Choroid plexus epithelial cell (primary cell): Measurements from ENCODE around the gene SPIRE2.
"Not testable (repeated sequence)": the region's sequence is repeated elsewhere in the genome, so short reads cannot be mapped to it uniquely, and the experiment has no call there.

Source experiments
- DNase-seq: peaks from one replicate; pipeline ENCODE4 v3.0.0-alpha.2; 2010; ENCODE audit warnings: low read depth
- H3K4me3 ChIP-seq: 2 replicates; pipeline ENCODE4 v1.5.1; 2011; ENCODE audit warnings: low read depth, mild to moderate bottlenecking, control low read depth, low read length, moderate library complexity
- TF ChIP-seq, protein P1 (sequence below): conservative IDR thresholded peaks from 2 replicates; pipeline ENCODE4 v1.5.1; 2011; ENCODE audit warnings: low read depth, mild to moderate bottlenecking, control low read depth, inconsistent platforms, low read length, moderate library complexity

SPIRE2 gene

DNA sequence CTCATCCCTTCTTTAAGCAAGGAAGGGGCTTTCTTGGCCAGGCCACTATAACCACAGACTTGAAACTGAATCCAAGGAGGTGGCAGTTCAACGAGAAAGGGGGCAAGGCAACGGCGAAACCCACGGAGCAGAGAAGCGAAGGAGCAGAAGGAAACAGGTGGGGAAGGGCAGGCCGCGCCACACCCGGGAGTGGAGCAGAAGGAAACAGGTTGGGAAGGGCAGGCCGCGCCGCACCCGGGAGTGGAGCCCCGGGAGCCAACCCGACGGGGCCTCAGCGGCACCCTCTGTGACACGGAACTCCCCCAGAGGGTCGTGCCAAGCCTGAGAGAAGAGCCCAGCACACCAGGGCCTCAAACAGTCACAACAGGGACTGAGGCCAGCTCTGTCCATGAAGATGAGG is 32.2 kb upstream of the SPIRE2 start:
- TF ChIP-seq, protein P1, sequence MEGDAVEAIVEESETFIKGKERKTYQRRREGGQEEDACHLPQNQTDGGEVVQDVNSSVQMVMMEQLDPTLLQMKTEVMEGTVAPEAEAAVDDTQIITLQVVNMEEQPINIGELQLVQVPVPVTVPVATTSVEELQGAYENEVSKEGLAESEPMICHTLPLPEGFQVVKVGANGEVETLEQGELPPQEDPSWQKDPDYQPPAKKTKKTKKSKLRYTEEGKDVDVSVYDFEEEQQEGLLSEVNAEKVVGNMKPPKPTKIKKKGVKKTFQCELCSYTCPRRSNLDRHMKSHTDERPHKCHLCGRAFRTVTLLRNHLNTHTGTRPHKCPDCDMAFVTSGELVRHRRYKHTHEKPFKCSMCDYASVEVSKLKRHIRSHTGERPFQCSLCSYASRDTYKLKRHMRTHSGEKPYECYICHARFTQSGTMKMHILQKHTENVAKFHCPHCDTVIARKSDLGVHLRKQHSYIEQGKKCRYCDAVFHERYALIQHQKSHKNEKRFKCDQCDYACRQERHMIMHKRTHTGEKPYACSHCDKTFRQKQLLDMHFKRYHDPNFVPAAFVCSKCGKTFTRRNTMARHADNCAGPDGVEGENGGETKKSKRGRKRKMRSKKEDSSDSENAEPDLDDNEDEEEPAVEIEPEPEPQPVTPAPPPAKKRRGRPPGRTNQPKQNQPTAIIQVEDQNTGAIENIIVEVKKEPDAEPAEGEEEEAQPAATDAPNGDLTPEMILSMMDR, result no peak
- no peak overlapping the region for H3K4me3 ChIP-seq
- DNase-seq, result no peak

DNA sequence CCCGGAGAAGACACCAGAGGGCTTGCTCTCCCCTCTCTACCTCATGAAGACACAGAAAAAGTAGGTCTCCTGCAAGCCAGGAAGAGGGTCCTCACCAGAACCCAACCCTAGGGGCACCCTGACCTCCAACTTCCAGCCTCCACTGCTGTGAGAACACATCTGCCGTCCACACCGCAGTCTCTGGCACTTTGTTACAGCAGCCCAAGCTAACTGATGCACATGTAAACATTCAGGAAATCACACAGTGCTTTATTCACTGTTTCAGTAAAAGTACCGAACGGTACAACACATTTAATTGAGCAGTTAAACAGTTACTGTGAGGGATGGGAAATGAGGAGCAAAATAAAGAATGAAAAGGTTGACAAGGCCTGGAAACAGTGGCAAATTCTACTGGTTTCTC is 30.1 kb upstream of the SPIRE2 start:
- no peak overlapping the region for H3K4me3 ChIP-seq
- no peak for DNase-seq
- TF ChIP-seq, protein P1, result no peak

DNA sequence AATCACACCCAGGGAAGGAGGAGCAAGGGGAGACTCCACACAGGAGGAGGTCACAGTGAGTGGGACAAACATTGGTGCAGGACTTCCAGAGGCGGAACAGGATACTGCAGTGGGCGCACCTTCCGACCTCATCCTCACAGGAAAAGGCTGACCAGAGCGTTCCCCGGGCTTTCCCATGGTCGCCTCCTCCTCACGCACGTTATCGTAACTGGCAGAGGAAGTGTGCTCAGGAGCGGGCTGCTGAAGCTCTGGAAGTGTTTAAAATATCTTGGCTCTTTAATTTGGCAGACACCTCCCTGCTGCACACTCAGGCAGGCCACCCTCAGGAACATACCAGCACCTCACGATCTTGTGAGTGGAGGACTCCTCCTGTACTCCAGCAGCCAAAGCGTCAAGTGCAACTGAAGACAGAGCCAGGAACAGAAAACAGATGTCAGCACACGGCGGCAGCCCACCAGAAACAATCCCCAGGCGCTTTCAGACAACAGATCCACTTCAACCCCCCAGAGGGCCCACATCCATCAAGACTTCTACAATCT is 29.4 kb upstream of the SPIRE2 start:
- DNase-seq, result no peak
- TF ChIP-seq, protein P1, result no peak
- no peak overlapping the region for H3K4me3 ChIP-seq

DNA sequence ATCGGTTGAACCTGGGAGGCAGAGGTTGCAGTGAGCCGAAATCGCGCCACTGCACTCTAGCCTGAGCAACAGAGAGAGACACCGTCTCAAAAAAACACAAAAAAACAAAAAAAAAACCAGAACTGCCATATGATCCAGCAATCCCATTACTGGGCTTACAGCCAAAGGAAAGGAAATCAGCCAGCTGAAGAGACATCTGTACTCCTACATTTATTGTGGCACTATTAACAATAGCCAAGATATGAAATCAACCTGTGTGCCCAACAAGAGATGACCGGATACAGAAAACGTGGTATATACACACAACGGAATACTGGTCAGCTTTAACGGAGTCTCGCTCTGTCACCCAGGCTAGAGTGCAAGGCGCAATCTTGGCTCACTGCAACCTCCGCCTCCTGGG is 26.5 kb upstream of the SPIRE2 start:
- DNase-seq, result peak; percentile 52
- no peak overlapping the region for H3K4me3 ChIP-seq
- TF ChIP-seq, protein P1, result no peak

DNA sequence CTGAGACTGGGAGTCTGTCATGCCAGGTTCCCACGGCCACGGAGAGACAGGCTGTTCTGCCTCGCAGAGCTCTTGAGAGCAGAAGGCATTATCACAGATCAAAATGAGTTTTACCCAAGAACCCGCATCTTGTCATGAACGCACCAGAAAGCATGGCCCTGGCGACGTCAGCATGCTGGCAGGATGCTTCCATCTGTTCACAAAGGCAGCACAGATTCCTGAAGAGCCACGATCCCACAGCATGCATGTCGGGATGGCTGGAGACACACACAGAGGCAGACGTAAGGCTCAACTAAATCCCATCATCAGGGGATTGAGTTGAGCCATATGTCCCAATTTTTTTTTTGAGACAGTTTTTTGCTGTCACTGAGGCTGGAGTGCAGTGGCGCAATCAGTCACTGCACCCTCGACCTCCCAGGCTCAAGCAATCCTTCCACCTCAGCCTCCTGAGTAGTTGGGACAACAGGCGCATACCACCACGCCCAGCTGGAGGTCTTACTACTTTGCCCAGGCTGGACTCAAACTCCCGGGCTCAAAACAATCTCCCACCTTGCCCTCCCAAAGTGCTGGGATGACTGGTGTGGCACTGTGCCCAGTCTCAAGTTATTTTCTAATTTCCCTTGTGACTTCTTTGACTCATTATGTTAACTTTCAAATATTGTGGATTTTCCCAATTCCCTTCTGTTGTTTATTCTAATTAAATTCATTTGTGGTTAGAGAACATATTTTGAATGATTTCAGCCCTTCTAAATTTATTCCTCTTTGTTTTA is 23.0 kb upstream of the SPIRE2 start:
- TF ChIP-seq, protein P1, result no peak
- no peak overlapping the region for H3K4me3 ChIP-seq
- DNase-seq, result peak; percentile 45

DNA sequence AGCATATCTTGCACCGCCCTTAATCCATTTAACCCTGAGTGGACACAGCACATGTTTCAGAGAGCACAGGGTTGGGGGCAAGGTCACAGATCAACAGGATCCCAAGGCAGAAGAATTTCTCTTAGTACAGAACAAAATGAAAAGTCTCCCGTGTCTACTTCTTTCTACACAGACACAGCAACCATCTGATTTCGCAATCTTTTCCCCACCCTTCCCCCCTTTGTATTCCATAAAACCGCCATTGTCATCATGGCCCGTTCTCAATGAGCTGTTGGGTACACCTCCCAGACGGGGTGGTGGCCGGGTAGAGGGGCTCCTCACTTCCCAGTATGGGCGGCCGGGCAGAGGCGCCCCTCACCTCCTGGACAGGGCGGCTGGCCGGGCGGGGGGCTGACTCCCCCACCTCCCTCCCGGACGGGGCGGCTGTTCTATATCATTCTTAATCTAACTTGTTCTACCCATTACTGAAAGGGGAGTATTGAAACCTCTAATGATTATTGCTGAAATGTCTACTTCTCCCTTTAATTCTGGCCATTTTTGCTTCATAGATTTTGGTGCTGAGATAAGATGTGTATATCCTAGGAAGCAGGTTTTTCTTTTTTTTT is 21.6 kb upstream of the SPIRE2 start:
- DNase-seq, H3K4me3 ChIP-seq: not testable (repeated sequence)

DNA sequence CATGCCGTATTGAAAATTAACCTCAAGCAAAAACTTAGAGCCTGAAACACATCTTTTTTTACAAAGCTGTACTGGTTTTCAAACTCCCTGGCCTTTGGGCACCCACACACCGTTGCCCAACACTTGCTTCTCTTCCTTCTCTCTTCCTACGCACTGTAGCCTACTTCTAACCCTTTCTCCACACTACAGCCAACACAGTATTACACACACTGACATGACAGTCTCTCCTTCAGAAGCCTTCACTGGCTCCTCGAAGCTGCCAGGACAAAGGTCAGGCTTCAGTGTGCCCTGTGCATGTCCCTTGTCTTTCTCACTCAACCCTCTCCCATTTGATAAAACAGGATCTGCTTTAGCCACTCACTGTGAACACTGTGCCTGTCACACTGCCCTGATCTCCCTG is 19.8 kb upstream of the SPIRE2 start:
- DNase-seq, result no peak
- H3K4me3 ChIP-seq, result no peak overlapping the region
- TF ChIP-seq, protein P1, result no peak
